SK-N-SH (cell line): ENCODE data around the gene MTNR1A. TPM values are rescaled to one million over a fixed set of nuclear protein-coding genes. Genes with fewer than 3 reads are reported as not detected.

ENCODE experiments used
- CTCF ChIA-PET: fragments of 300-600, 350-600 bp; formaldehyde crosslinking; extraction: SDS; loops from one replicate; lab custom pipeline; 2021; lab: Yijun Ruan, JAX
- POLR2A ChIA-PET: fragments of 350-600 bp; sonication (Branson Sonifier 250); formaldehyde crosslinking; extraction: SDS; loops from one replicate; lab custom pipeline; 2020; ENCODE audit warnings: antibody characterized with exemption, inconsistent platforms; lab: Yijun Ruan, JAX
- DNase-seq: peaks from one replicate; pipeline ENCODE4 v3.0.0; 2012
- H2AFZ ChIP-seq: fragments of 200-600 bp; sonication (generic); 2 replicates; pipeline ENCODE4 v1.8.1; 2016; ENCODE audit warnings: antibody characterized with exemption, mild to moderate bottlenecking, low read depth
- H3F3A ChIP-seq: fragments of 200-600 bp; sonication (generic); replicated peaks from 2 replicates; pipeline ENCODE3; 2016; ENCODE audit warnings: antibody characterized with exemption, mild to moderate bottlenecking; ENCODE audit not compliant: insufficient read depth
- H3K27ac ChIP-seq, 2 experiments: fragments of 200-500 bp in 1 of 2; fragments of 200-600 bp in 1 of 2; sonication (Bioruptor generic) in 1 of 2; sonication (generic), shearing (Covaris generic) in 1 of 2; 2 replicates each; pipeline versions ENCODE4 v1.5.1 to v1.6.1; 2014 to 2016; ENCODE audit warnings: low read depth in 2 of 2, inconsistent platforms in 1 of 2, low read length in 1 of 2, mild to moderate bottlenecking in 1 of 2, mixed read lengths in 1 of 2
- H3K27me3 ChIP-seq: fragments of 200-600 bp; sonication (generic), shearing (Covaris generic); 2 replicates; pipeline ENCODE4 v1.6.1; 2016; ENCODE audit warnings: mixed run types; ENCODE audit not compliant: insufficient read depth
- H3K36me3 ChIP-seq, 2 experiments: fragments of 200-500 bp in 1 of 2; fragments of 200-600 bp in 1 of 2; sonication (Bioruptor generic) in 1 of 2; sonication (generic) in 1 of 2; replicated peaks in 1 of 2; 2 replicates each; pipeline versions ENCODE3 to v1.5.1; 2014 to 2016; ENCODE audit warnings: low read length in 1 of 2, mild to moderate bottlenecking in 1 of 2; ENCODE audit not compliant: insufficient read depth in 2 of 2, control insufficient read depth in 1 of 2
- H3K4me1 ChIP-seq, 2 experiments: fragments of 200-500 bp in 1 of 2; fragments of 200-600 bp in 1 of 2; sonication (Bioruptor generic) in 1 of 2; sonication (generic), shearing (Covaris generic) in 1 of 2; 2 replicates each; pipeline versions ENCODE4 v1.5.1 to v1.6.1; 2014 to 2016; ENCODE audit warnings: low read depth in 1 of 2, low read length in 1 of 2, mixed run types in 1 of 2; ENCODE audit not compliant: insufficient read depth in 2 of 2, control insufficient read depth in 1 of 2
- H3K4me2 ChIP-seq: fragments of 200-600 bp; sonication (generic), shearing (Covaris generic); 2 replicates; pipeline ENCODE4 v1.6.1; 2017; ENCODE audit warnings: mixed run types
- H3K4me3 ChIP-seq, 2 experiments: fragments of 200-500 bp in 1 of 2; fragments of 200-600 bp in 1 of 2; sonication (Bioruptor generic) in 1 of 2; sonication (generic), shearing (Covaris generic) in 1 of 2; 2 replicates each; pipeline versions ENCODE4 v1.5.1 to v1.8.1; 2014 to 2016; ENCODE audit warnings: low read depth in 2 of 2, inconsistent platforms in 1 of 2, low read length in 1 of 2, mild to moderate bottlenecking in 1 of 2, mixed read lengths in 1 of 2, moderate library complexity in 1 of 2
- H3K79me2 ChIP-seq: fragments of 200-600 bp; sonication (generic); 2 replicates; pipeline ENCODE4 v1.8.1; 2017; ENCODE audit warnings: mild to moderate bottlenecking; ENCODE audit not compliant: insufficient read depth
- H3K9ac ChIP-seq: fragments of 200-600 bp; sonication (generic); 2 replicates; pipeline ENCODE4 v1.6.1; 2017; ENCODE audit warnings: mixed run types
- H3K9me2 ChIP-seq: fragments of 200-600 bp; sonication (generic); 2 replicates; pipeline ENCODE4 v1.6.1; 2017; ENCODE audit warnings: mixed run types
- H3K9me3 ChIP-seq: fragments of 200-600 bp; sonication (generic); 2 replicates; pipeline ENCODE4 v1.6.1; 2017; ENCODE audit warnings: mixed run types, mild to moderate bottlenecking, moderate library complexity
- H4K20me1 ChIP-seq: fragments of 200-600 bp; sonication (generic); 2 replicates; pipeline ENCODE4 v1.6.1; 2017; ENCODE audit warnings: mild to moderate bottlenecking, mixed run types; ENCODE audit not compliant: insufficient read depth
- EP300 ChIP-seq, 2 experiments: IDR thresholded peaks; 2 replicates each; pipeline versions ENCODE4 v1.4.0 to v1.6.1; 2012; ENCODE audit warnings: borderline replicate concordance in 1 of 2, low read depth in 1 of 2, low read length in 1 of 2
- EZH2phosphoT487 ChIP-seq: fragments of 200-600 bp; sonication (generic); IDR thresholded peaks from 2 replicates; pipeline ENCODE4 v1.6.1; 2017; ENCODE audit warnings: low read depth, mixed run types, mild to moderate bottlenecking, antibody characterized with exemption, moderate library complexity, borderline replicate concordance
- GATA2 ChIP-seq: sonication (generic); formaldehyde crosslinking; IDR thresholded peaks from 2 replicates; pipeline ENCODE4 v1.5.0; 2020; ENCODE audit warnings: mild to moderate bottlenecking, missing genetic modification reagents
- NRF1 ChIP-seq: IDR thresholded peaks from 2 replicates; pipeline ENCODE4 v1.6.1; 2012; ENCODE audit warnings: low read depth, mild to moderate bottlenecking, low read length
- RAD21 ChIP-seq: IDR thresholded peaks from 2 replicates; pipeline ENCODE4 v1.6.1; 2012; ENCODE audit warnings: mild to moderate bottlenecking, low read length
- YY1 ChIP-seq: IDR thresholded peaks from 2 replicates; pipeline ENCODE4 v1.4.0; 2012; ENCODE audit warnings: low read depth, mild to moderate bottlenecking
- WGBS: methylation state at CpG from one replicate; pipeline ENCODE4 v1.1.6; 2017; ENCODE audit warnings: low lambda C conversion rate; 5-methylcytosine and 5-hydroxymethylcytosine counted together
- polyA plus RNA-seq, 3 experiments: library from polyadenylated mRNA; depleted of rRNA; stranded (reverse); fragments of >200 nt; gene quantifications; 2 replicates each; pipeline ENCODE4 v1.2.3, GENCODE V29; 2012
- TF ChIP-seq, protein P1 (sequence below): fragments of 150-350 bp; IDR thresholded peaks from 2 replicates; pipeline ENCODE4 v1.6.1; 2016; ENCODE audit warnings: mild to moderate bottlenecking, low read depth, low read length
- TF ChIP-seq, protein P2 (sequence below): IDR thresholded peaks from 2 replicates; pipeline ENCODE4 v1.4.0; 2012; ENCODE audit warnings: low read depth, borderline replicate concordance

MTNR1A gene
- polyA plus RNA-seq, 1 of the 3 experiments (the other 2 are of a cell fraction): not detected

GRCh38 chr4:186502231-186502630, 53.1 kb downstream of the MTNR1A start (continued):
- TF ChIP-seq, protein P1, sequence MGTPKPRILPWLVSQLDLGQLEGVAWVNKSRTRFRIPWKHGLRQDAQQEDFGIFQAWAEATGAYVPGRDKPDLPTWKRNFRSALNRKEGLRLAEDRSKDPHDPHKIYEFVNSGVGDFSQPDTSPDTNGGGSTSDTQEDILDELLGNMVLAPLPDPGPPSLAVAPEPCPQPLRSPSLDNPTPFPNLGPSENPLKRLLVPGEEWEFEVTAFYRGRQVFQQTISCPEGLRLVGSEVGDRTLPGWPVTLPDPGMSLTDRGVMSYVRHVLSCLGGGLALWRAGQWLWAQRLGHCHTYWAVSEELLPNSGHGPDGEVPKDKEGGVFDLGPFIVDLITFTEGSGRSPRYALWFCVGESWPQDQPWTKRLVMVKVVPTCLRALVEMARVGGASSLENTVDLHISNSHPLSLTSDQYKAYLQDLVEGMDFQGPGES: no peak
- no peak for TF ChIP-seq RAD21
- TF ChIP-seq YY1: no peak

GRCh38 chr4:186501554-186501953, 53.8 kb downstream of the MTNR1A start:
- no peak overlapping the region for H3K4me3 ChIP-seq
- no peak overlapping the region for H2AFZ ChIP-seq
- no peaks in the 10 kb centered on the region for H3K4me1 ChIP-seq
- DNase-seq: no peak
- H3K9me2 ChIP-seq: no peaks in the 10 kb centered on the region
- TF ChIP-seq, protein P2, sequence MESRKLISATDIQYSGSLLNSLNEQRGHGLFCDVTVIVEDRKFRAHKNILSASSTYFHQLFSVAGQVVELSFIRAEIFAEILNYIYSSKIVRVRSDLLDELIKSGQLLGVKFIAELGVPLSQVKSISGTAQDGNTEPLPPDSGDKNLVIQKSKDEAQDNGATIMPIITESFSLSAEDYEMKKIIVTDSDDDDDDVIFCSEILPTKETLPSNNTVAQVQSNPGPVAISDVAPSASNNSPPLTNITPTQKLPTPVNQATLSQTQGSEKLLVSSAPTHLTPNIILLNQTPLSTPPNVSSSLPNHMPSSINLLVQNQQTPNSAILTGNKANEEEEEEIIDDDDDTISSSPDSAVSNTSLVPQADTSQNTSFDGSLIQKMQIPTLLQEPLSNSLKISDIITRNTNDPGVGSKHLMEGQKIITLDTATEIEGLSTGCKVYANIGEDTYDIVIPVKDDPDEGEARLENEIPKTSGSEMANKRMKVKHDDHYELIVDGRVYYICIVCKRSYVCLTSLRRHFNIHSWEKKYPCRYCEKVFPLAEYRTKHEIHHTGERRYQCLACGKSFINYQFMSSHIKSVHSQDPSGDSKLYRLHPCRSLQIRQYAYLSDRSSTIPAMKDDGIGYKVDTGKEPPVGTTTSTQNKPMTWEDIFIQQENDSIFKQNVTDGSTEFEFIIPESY: no peak
- H3K36me3 ChIP-seq: no peaks in the 10 kb centered on the region
- no peak overlapping the region for H3K9ac ChIP-seq
- ChIA-PET CTCF (no interaction called here), POLR2A (no interaction called here)
- H3K79me2 ChIP-seq: no peaks in the 10 kb centered on the region
- H3K27ac ChIP-seq: no peak overlapping the region
- no peaks in the 10 kb centered on the region for H4K20me1 ChIP-seq
- H3K9me3 ChIP-seq: no peaks in the 10 kb centered on the region
- no peak overlapping the region for H3K4me2 ChIP-seq
- WGBS: 14% methylated on average over 2 of the region's 8 CpGs
- no peaks in the 10 kb centered on the region for H3F3A ChIP-seq
- no peaks in the 10 kb centered on the region for H3K27me3 ChIP-seq

GRCh38 chr4:186500721-186501304, 54.6 kb downstream of the MTNR1A start:
- Histone ChIP-seq H3K4me2 (no peak overlapping the region; the same call in 1 of the 2 replicates), H3K4me1 (no peaks in the 10 kb centered on the region), H3K27ac (no peak overlapping the region), H3K4me3 (no peak overlapping the region; a peak in 1 of 4 replicates), H4K20me1 (no peaks in the 10 kb centered on the region), H3K9me3 (no peaks in the 10 kb centered on the region), H3K27me3 (no peaks in the 10 kb centered on the region), H3K9ac (no peak overlapping the region), H3K9me2 (no peaks in the 10 kb centered on the region), H3K79me2 (no peaks in the 10 kb centered on the region), H2AFZ (no peak overlapping the region), H3K36me3 (no peaks in the 10 kb centered on the region), H3F3A (no peaks in the 10 kb centered on the region)
- WGBS: 59% methylated on average over 38 of the region's 39 CpGs
- DNase-seq: no peak
- ChIA-PET POLR2A (no interaction called here), CTCF (interaction anchor here (2.5 kb wide), 1 partner anchor 87 kb away, joined by 6 read pairs; no protein-coding TSS in a partner anchor)
- no peak for TF ChIP-seq EZH2phosphoT487
- no peak for TF ChIP-seq EP300 (IDR thresholded peaks at IDR 0.05; ENCODE audit: borderline replicate concordance in 1 of 2, low read depth in 1 of 2, low read length in 1 of 2)
- TF ChIP-seq GATA2 (CRISPR knock-in tag): no peak
- TF ChIP-seq NRF1: no peak
